ENCODE results near the gene PRLR.

PRLR gene

GRCh38 chr5:35082530-35082929, 147.8 kb downstream of the PRLR start:
- DNase-seq (ENCODE audit: low read depth in 2 of 2): no peak

GRCh38 chr5:35081134-35081533, 149.2 kb downstream of the PRLR start:
- no peak for DNase-seq (ENCODE audit: low read depth in 2 of 2)

- no peak for DNase-seq (ENCODE audit: low read depth in 2 of 2)
Observed at GRCh38 chr5:35073160-35073559, 157.1 kb downstream of the PRLR start.

GRCh38 chr5:35069188-35069587, 161.1 kb downstream of the PRLR start:
- no peak for DNase-seq (ENCODE audit: low read depth in 2 of 2)

- DNase-seq (ENCODE audit: low read depth in 2 of 2): no peak
Observed at GRCh38 chr5:35067985-35068384, 162.3 kb downstream of the PRLR start.

- no peak for DNase-seq (ENCODE audit: low read depth in 2 of 2)
Observed at GRCh38 chr5:35066260-35066795, 164.0 kb downstream of the PRLR start.

GRCh38 chr5:35063414-35063813, 166.9 kb downstream of the PRLR start:
- no peak for DNase-seq (ENCODE audit: low read depth in 2 of 2)

GRCh38 chr5:35061211-35061770, 169.0 kb downstream of the PRLR start:
- no peak for DNase-seq (ENCODE audit: low read depth in 2 of 2)

- no peak for DNase-seq (ENCODE audit: low read depth in 2 of 2)
Observed at GRCh38 chr5:35060236-35060635, 170.1 kb downstream of the PRLR start.

GRCh38 chr5:35059251-35059650, 171.0 kb downstream of the PRLR start:
- no peak for DNase-seq (ENCODE audit: low read depth in 2 of 2)

GRCh38 chr5:35058374-35058788, 171.9 kb downstream of the PRLR start:
- DNase-seq (ENCODE audit: low read depth in 2 of 2): no peak

- DNase-seq (ENCODE audit: low read depth in 2 of 2): no peak
Observed at GRCh38 chr5:35056686-35057085, 173.6 kb downstream of the PRLR start.

GRCh38 chr5:35052838-35053237, 177.4 kb downstream of the PRLR start:
- no peak for DNase-seq (ENCODE audit: low read depth in 2 of 2)

- no peak for DNase-seq (ENCODE audit: low read depth in 2 of 2)
Observed at GRCh38 chr5:35050541-35051126, 179.7 kb downstream of the PRLR start.

GRCh38 chr5:35048910-35049309, 181.4 kb downstream of the PRLR start:
- DNase-seq (ENCODE audit: low read depth in 2 of 2): no peak

- no peak for DNase-seq (ENCODE audit: low read depth in 2 of 2)
Observed at GRCh38 chr5:35047785-35048404, 182.4 kb downstream of the PRLR start, which contains the start of gene AGXT2. Gene AGXT2, minus strand, starts transcription at chr5:35047949. Its CDS starts 57 bp downstream, at chr5:35047892.

GRCh38 chr5:35046774-35047173, 183.5 kb downstream of the PRLR start:
- DNase-seq (ENCODE audit: low read depth in 2 of 2): no peak

- no peak for DNase-seq (ENCODE audit: low read depth in 2 of 2)
Observed at GRCh38 chr5:35045280-35045679, 185.0 kb downstream of the PRLR start.

GRCh38 chr5:35044649-35045048, 185.6 kb downstream of the PRLR start:
- no peak for DNase-seq (ENCODE audit: low read depth in 2 of 2)

- DNase-seq (ENCODE audit: low read depth in 2 of 2): no peak
Observed at GRCh38 chr5:35042781-35043180, 187.5 kb downstream of the PRLR start.

- DNase-seq (ENCODE audit: low read depth in 2 of 2): no peak
Observed at GRCh38 chr5:35041261-35041660, 189.0 kb downstream of the PRLR start.

GRCh38 chr5:35038891-35039290, 191.4 kb downstream of the PRLR start:
- DNase-seq (ENCODE audit: low read depth in 2 of 2): no peak

- DNase-seq (ENCODE audit: low read depth in 2 of 2): no peak
Observed at GRCh38 chr5:35036536-35036935, 193.8 kb downstream of the PRLR start.

All from stimulated activated CD8-positive, alpha-beta memory T cell treated with anti-CD3 and anti-CD28 coated beads, Interleukin-15, amount 100 ng/mL, for 48 hours (primary cell).